GF-D8 (cell line): ENCODE measurements around the gene APBA2.

Source experiments
- DNase-seq: peaks from one replicate; lab custom pipeline; 2025; lab: John Stamatoyannopoulos, UW

Gene APBA2

GRCh38 chr15:29119847-29120246 is 234.1 kb downstream of the APBA2 start:
- no peak for DNase-seq

GRCh38 chr15:29120593-29121368 is 235.0 kb downstream of the APBA2 start:
- DNase-seq: no peak

GRCh38 chr15:29121369-29121656 is 235.5 kb downstream of the APBA2 start:
- DNase-seq: no peak

GRCh38 chr15:29121907-29122306 is 236.1 kb downstream of the APBA2 start:
- DNase-seq: no peak

- DNase-seq: no peak
These were observed 236.7 kb downstream of the APBA2 start for GRCh38 chr15:29122506-29122905.

- no peak for DNase-seq
These were observed 237.4 kb downstream of the APBA2 start for GRCh38 chr15:29123171-29123570.

- no peak for DNase-seq
These were observed 238.2 kb downstream of the APBA2 start for GRCh38 chr15:29123991-29124390.

GRCh38 chr15:29124581-29125381 is 239.0 kb downstream of the APBA2 start:
- no peak for DNase-seq

- DNase-seq: no peak
These were observed 239.8 kb downstream of the APBA2 start for GRCh38 chr15:29125382-29126207.

GRCh38 chr15:29126208-29126536 is 240.4 kb downstream of the APBA2 start:
- no peak for DNase-seq

GRCh38 chr15:29126821-29127461 is 241.2 kb downstream of the APBA2 start:
- DNase-seq: no peak

GRCh38 chr15:29127506-29128430 is 242.0 kb downstream of the APBA2 start:
- DNase-seq: no peak

- DNase-seq: no peak
These were observed 242.9 kb downstream of the APBA2 start for GRCh38 chr15:29128671-29129070.

- DNase-seq: no peak
These were observed 243.4 kb downstream of the APBA2 start for GRCh38 chr15:29129221-29129620.

GRCh38 chr15:29129926-29130325 is 244.2 kb downstream of the APBA2 start:
- DNase-seq: no peak

- DNase-seq: no peak
These were observed 244.7 kb downstream of the APBA2 start for GRCh38 chr15:29130476-29130875.

GRCh38 chr15:29130951-29131839 is 245.4 kb downstream of the APBA2 start:
- no peak for DNase-seq

GRCh38 chr15:29131840-29132420 is 246.2 kb downstream of the APBA2 start:
- DNase-seq: no peak

GRCh38 chr15:29132735-29133181 is 247.0 kb downstream of the APBA2 start:
- DNase-seq: no peak

- DNase-seq: no peak
These were observed 247.5 kb downstream of the APBA2 start for GRCh38 chr15:29133321-29133720.
